Mucosa of gallbladder (tissue), 1 donor: Measurements from ENCODE around the gene LAYN. TPM values are rescaled to one million over a fixed set of nuclear protein-coding genes. Genes with fewer than 3 reads are reported as not detected.
A peak's percentile ranks its signal among the peaks of the same experiment; 100 is the strongest.

Experiments used
- DNase-seq: peaks from one replicate; pipeline ENCODE4 v3.0.0-alpha.2; 2020; ENCODE audit warnings: low spot score
- total RNA-seq: library from RNA; stranded (reverse); gene quantifications from one replicate; pipeline ENCODE4 v1.2.1, GENCODE V29; 2021
- donor health status: DM: no; HTN: no; CAD: no.

The LAYN gene
- total RNA-seq, 1 donor from 2014 or later = 20.5 TPM

- no peak for DNase-seq
Observed at GRCh38 chr11:111531136-111531535, 9.4 kb upstream of the LAYN start.

GRCh38 chr11:111531687-111532364 lies 8.7 kb upstream of the LAYN start:
- no peak for DNase-seq

- DNase-seq = no peak
Observed at GRCh38 chr11:111532365-111532709, 8.2 kb upstream of the LAYN start.

GRCh38 chr11:111535281-111535680 lies 5.2 kb upstream of the LAYN start:
- no peak for DNase-seq

GRCh38 chr11:111537336-111537860 lies 3.1 kb upstream of the LAYN start:
- no peak for DNase-seq

GRCh38 chr11:111538407-111539114 lies 2.0 kb upstream of the LAYN start:
- DNase-seq = no peak

- DNase-seq = peak; percentile 31
Observed at GRCh38 chr11:111539426-111540113, 950 bp upstream of the LAYN start.

GRCh38 chr11:111540937-111541253 lies 375 bp downstream of the LAYN start:
- DNase-seq = no peak

GRCh38 chr11:111541254-111542061 lies 938 bp downstream of the LAYN start:
- peak; percentile 51 for DNase-seq

- DNase-seq = no peak
Observed at GRCh38 chr11:111542606-111543275, 2.2 kb downstream of the LAYN start.

- DNase-seq = no peak
Observed at GRCh38 chr11:111548525-111548924, 8.0 kb downstream of the LAYN start.

- DNase-seq = no peak
Observed at GRCh38 chr11:111549196-111549868, 8.8 kb downstream of the LAYN start.

GRCh38 chr11:111549869-111550203 lies 9.3 kb downstream of the LAYN start:
- DNase-seq = no peak

- no peak for DNase-seq
Observed at GRCh38 chr11:111550258-111550657, 9.7 kb downstream of the LAYN start.

- no peak for DNase-seq
Observed at GRCh38 chr11:111554532-111554931, 14.0 kb downstream of the LAYN start.

GRCh38 chr11:111555255-111555654 lies 14.7 kb downstream of the LAYN start:
- DNase-seq = no peak

- no peak for DNase-seq
Observed at GRCh38 chr11:111557425-111558111, 17.0 kb downstream of the LAYN start.

- no peak for DNase-seq
Observed at GRCh38 chr11:111559800-111560464, 19.4 kb downstream of the LAYN start.

- no peak for DNase-seq
Observed at GRCh38 chr11:111560800-111561199, 20.3 kb downstream of the LAYN start.

- no peak for DNase-seq
Observed at GRCh38 chr11:111561306-111561705, 20.8 kb downstream of the LAYN start.
